HG03097 (cell line): ENCODE data around the gene DNAJC11.

Source experiments
- ATAC-seq: cut with Tn5 transposase; IDR thresholded peaks from one replicate; pipeline ENCODE4 v1.9.1; 2021; ENCODE audit not compliant: unreplicated experiment, low FRiP score

The DNAJC11 gene

DNA sequence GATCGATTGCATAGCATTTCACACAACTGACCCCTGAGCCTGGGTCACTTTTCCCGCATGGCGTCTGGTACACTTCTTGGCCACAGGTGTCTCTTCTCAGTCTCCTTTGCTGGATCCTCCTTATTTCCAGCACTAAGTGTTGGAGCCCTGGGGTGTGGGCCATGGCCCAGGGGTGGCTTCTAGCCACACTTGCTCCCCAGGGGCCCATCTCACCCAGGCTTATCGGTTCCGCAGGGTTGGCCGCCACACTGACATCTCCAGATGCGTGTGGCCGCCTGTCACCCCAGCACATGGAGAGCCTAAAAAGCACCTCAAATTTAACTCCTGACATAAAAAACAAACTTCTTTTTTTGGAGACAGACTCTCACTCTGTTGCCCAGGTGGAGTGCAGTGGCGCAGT, 74.6 kb downstream of the DNAJC11 start:
- ATAC-seq = no peak

DNA sequence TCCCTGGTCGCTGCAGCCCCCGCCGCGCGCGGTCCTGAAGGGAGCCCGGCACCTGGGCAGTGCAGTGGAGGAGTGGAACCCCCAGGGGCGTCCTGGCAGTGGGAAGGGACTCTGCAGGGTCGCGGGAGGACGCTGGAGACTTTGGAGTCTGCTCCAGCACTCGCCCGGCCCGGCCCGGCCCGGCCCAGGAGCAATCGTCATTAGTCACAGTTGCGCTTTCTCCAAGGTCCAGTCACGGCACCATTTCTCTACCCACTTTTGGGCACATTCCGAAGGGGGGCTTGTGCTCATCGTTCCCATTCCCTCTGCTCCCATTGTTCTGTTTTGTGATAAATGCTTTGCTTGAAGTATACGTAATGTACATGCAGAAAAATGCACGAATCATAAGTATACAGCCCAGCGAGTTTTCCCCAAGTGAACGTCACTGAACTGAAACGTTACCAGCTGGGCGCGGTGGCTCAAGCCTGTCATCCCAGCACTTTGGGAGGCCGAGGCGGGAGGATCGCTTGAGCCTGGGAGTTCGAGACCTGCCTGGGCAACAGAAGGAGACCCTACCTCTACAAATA, 75.9 kb downstream of the DNAJC11 start:
- peak; percentile 6 for ATAC-seq

DNA sequence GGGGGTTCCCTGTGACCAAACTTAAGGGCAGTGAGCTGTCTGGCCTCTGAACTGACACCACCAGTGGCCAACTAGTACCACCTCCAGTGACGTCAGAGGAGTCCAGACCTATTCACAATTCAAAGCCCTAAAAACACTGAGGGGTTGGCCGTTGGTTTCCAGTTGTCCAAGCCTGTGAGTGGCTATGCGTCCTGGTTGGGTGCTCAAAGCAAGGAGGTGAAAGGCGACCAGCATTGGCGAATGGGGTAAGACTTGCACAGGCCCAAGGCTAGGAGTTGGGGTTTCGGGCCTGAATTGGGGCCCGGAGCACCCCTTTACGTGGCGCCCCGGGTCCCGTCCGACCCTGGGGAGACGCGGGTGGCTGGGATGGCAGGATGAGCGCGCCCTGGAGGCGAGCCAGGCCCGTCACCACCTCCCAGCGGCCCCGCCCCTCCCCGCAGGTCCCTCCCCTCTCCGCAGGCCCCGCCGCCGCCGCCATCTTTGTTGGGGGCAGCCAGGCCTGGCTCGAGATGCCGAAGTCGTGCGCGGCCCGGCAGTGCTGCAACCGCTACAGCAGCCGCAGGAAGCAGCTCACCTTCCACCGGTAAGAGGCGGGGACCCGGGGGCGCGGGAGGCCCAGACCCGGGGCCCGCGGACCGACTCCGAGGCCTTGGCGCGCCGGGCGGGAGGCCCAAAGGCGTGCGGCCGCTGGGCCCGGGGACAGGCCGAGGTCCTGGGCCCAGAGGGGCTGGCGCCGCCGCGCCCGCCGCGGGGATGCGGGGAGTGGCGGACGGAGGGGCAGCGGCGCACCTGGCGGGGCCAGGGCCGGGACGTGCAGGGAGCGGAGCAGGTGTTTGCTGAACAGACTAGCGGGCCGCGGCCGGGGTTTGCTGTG, 76.7 kb downstream of the DNAJC11 start, which contains the start of gene THAP3:
Gene THAP3, plus strand, starts transcription at position 159 of the 874 bp plus-strand sequence. Its CDS starts 351 bp downstream, at position 510.
- peak; percentile 78 for ATAC-seq

DNA sequence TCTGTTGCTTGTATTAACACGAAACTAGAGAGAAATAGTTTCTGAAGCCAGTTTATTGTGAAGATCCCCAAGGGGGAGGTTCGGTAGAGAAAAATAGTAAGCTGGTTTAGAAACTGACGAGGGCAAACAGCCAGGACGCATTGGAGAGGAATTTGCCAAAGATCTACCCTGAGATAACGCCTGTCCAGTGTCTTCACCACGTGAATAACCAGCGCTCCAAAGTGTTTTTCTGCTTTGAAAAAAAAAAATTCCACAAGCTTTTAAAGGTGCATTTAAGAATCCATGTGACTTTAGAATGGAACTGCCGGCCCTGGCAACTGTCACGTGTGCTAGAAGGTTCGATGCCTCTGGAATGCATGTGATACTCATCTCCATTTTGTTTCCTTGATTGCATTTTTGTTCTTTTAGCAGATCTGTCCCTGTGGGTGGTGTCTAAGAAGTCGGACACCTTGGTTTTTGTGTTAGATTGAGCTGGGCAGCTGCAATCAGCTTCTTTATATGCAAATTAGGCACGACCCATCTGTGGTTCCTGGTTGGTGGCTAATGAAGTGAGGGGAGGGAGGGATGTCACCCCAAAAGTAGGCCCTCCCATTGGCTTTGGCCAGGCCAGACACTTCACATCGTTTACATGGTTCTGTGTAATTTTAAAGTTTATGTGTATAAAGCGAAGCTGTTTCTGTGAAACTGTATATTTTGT, 78.2 kb downstream of the DNAJC11 start:
- no peak for ATAC-seq

DNA sequence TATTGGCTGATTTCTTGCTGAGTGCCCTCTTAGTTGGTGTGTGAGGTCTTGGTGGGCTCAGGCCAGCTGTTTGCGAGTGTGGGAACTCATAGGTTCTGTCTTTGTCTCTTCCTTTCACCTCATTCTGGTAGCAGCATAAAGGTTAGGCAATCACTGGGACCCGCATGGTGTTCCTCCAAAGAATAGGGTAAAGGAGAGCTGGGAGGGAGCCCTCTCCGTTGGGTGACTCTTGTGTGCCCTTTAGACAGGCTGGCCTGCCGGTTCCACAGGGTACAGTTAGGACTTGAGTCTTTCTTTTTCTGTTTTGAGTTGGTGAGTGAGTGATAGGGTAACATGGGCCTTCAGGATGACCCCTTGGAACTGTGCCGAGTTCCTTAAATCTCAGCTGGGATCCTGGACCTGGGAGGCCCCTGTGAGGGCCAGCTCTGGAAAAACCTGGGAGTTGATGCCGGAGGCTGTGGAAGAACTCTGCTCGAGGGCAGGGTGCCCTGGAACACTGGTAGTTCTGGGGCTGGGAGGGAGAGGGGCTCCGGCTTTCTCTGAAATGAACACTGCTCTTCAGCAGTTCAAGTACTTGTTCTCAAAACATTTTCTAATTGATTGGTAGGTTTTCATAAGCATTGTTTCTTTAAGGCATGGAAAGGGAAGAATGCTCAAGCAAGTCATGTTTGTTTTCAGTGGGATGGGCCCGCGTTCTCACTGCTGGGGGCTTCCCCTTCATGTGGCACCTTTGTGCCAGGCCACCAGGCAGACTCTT, 79.0 kb downstream of the DNAJC11 start:
- ATAC-seq = no peak

DNA sequence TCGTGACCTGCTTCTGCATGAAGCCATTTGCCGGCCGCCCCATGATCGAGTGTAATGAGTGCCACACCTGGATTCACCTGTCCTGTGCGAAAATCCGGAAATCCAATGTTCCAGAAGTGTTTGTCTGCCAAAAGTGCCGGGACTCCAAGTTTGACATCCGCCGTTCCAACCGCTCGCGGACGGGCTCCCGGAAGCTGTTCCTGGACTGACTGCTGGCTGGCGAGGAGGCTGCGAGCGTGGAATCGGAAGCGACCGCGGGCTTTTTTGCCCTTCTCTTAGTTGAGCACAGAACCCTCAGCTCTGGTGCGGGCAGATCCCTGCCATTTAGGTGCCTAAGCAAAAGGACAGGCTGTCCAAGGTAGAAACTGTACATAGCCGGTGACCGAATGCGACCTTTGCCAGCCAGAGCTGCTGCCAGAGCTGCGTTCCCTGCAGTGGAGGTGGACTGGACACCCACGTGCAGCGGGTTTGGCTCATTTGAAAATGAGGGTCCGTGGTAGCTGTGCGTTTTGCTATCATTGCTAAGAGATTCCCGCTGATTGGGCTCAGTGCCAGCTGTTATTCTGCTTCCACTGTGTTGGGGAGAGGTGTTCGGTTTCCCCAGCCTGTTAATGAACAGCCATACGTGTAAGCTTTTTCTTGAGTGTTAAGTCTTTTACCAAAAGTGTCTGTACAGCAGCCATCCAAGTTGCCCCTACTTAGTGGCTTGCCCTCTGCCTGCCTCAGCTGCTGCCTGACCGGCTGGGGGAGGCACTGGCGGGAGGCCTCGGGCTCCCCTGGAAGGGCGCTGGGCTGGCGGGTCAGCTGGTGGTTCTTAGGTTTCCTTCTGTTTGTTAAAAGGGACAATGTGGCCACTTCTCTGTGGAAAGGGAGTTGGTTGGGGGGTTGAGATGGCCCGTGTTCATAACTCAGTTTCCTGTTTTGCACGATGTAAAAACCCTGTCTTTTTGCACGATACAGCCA, 79.9 kb downstream of the DNAJC11 start:
- ATAC-seq = no peak

DNA sequence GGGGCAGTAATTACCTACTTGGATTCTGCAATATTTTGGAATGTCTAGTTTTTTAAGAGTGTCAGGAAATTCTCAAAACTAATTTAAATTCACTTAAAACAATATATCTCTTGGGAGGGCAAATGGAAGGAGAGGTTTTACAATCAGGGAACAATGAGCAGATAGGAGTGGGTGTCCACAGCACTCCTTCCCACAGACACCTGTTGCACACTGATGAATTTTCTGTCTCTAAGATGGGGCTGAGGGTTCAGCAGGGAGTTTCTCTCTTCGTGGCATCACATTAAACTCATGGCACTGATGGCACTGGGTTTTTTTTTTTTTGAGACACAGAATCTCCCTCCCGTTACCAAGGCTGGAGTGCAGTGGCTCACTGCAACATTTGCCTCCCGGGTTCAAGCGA, 82.6 kb downstream of the DNAJC11 start:
- no peak for ATAC-seq

DNA sequence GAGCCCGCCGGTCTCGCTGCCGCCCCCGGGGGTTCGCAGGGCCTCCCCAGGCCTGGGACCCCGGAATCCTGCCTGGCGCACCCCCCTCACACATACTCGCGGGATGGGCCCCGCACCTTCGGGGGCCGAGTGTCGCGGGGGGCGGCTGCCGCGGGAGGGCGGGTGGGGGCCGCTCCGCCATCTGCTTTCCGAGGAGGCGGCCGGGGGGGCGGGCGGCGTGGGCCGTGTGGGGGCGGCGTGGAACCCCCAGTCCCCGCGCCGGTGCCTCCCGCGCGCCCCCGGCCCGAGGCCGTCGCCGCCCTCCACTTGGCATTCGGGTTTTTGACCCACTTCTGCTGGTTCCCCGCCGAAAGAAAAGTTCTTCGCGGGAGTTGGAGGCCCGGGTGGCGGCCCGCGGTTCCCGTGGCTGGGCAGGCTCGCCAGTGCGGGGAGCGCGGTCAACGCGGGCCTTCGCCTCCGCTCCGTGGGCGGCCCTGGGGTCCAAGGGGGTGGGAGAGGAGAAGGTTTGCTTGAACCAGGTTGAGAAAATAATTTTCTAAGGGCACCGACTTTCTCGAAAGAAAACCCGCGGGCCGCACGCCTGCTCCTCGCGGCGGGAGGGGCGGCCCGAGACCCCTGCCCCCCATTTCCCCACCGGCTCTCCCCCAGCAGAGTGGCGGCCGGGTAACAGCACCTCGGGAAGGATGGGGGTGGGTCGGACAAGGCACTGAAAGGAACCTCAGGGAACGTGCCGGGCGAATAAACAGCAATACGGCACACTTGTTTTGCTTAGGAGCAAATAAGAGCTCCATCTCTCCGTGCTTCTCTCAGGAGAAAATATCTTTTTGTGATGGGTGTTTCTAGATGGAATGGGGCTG, 86.5 kb downstream of the DNAJC11 start:
- ATAC-seq = no peak

DNA sequence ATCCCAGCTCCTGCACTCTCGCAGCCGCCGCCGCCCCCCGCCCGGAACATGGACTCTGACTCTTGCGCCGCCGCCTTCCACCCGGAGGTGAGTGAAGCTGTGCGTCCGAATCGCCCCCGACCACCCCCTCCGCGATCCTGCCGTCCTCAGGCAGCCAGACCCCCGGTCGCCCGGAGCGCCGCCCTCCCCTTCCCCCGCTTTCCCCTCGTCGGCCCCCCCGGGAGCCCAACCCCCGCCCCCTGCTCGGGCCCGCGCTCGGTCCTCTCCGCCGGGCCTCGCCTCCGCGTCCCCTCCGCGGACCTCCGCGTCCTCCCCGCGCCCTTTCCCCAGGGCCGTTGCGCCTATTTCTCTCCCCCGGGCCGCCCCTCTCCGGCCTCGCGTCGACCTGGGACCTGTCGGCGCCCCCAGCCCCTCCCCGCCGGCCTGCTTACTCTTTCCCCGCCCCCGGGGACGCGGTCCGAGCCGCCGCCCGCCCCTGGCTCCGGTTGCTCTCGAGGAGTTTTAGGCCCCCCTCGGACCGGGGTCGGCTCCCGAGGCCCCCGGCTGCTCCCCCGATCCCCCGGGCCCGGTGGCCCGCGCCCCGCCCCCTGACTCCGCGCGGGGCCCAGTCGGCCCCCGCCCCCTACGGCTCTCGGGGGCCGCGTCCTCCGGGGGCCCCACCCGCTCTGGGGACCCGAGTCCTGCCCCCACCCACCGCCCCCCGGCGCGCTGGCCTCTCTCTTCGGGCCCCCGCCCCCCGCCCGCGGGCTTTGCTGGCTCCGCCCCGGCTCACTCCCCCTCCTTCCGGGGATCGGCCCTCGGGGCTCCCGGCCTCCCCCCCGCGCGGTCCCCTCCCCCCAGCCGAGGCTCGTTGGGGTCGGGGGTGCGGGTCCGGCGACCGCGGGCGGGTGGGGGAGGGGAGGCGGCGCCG, 87.3 kb downstream of the DNAJC11 start:
- no peak for ATAC-seq

DNA sequence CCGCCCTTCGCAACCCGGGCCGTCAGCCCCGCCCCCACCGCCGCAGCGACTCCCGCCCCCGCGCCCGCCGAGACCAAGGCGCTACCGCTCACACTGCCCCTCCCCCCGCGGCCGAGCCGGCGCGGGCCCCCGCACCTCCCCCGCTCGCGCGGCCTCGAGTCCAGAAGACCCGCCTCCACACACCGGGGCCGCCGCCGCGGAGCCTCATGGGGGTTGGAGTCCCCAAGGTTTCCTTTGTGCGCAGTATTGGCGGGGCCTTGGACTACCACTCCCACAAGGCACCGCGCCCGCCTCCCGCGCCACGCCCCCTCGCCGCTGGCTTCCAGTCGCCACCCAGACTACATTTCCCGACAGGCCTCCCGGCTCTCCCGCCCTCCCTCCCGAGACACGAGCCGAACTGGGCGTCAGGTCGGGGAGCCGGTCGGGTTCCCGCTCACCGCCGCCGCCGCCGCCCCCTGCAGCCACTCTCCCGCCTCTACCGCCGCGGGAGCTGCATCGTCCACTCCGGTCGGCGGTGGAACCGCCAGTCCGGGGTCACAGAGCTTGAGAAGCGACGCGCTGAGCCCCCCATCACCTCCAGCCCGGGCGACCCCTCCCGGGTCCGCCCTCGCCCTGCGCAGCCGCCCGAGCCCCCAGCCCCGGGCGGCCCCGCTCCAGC, 88.1 kb downstream of the DNAJC11 start, which contains the start of gene PHF13:
Gene PHF13, plus strand, starts transcription at position 371 of the 658 bp plus-strand sequence. CDS start 336 bp downstream, outside the sequence.
- peak; percentile 96 for ATAC-seq

DNA sequence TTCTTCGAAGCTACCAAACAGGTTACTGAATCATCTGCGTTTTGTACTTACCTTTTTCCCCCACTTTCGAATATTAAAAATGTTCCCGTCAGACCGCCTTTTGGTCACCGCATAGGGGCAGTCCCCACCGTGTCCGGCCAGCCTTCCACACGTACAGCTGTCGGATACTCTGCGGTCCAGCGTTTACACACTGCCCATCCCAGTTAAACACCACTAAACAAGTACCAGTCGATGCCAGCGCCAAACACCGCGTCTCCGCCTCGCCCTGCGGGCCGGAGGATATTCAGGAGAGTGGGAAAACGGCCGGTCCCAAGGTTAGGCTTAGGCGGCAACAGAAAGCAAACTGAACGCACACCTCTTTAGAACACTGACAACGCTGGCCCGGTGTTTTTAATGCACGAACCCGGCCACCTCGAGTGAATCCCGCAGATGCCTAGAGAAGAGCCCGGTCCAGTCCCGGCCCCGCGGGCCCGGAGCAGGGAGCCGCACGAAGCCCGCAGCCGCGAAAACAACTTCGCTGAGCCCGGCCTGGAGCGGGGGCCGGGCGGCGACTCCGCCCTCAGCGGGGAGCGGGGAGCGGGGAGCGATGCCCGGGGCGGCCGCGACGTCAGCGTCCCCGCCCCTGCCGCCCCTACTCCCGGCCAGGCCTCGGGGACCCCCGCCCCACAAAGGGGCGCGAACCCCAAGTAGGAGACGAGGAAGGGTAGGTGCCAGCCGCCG, 88.8 kb downstream of the DNAJC11 start:
- ATAC-seq = no peak

DNA sequence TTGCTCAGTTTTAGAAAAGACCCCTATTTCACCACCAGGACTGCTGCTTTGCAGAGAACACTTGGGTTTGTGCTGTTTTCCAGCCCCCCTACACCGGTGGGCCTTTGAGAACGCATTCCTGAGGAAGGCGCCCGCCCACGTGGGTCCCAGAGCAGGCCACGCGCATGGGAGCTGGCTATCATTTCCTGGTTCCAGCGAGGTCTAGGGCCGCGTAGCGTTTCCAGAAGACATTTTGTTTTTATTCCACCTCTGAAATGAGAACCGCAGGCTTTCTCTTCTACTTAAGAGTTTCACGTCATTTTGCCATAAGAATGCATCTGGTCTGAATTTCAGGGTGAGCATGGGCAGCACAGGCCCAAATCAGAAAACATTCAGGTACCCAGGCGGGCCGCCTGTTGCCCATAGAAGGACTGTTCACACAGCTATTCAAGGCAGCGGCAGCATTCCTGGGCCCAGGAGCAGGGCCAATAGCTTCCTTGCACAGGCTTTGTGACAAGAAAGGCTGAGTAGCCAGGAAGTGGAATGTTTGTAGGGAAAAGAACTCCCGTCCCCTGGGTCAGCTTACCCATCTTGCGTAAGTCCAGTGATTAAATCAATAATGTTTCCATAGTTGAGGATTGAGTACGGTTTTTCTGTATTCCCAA, 97.6 kb downstream of the DNAJC11 start:
- no peak for ATAC-seq

DNA sequence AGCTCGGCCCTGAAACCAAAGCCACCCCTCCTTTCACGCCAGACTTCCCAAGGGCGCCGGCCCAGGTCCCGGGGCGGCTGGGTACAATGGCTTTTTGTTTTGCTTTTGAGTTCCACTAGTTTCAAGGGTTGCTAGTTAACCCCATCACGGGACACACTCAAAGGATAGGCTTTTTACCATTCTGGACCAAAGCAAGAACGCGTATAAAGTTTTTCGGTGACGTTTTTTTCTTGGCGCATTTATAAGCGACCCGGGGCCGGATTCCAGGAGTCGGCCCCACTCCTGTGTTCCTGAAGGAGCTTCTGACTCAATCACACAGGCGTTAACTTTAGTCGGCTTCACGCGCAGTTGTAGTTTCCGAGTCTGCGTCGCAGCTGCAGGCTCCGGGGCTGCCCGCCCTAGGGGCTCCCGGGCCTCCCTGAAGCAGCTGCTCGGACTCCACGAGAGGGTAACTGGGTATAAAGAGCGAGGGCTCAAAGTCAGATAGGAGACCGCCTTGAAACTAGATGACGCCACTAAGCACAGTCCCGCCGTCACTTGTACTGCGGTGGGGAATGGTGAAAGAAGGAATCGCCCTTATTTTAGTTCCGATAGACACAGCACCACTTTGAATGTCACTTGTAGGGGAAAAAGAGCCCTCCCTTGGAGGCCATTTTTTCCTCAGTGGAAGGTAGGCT, 98.2 kb downstream of the DNAJC11 start:
- ATAC-seq = peak; percentile 29

DNA sequence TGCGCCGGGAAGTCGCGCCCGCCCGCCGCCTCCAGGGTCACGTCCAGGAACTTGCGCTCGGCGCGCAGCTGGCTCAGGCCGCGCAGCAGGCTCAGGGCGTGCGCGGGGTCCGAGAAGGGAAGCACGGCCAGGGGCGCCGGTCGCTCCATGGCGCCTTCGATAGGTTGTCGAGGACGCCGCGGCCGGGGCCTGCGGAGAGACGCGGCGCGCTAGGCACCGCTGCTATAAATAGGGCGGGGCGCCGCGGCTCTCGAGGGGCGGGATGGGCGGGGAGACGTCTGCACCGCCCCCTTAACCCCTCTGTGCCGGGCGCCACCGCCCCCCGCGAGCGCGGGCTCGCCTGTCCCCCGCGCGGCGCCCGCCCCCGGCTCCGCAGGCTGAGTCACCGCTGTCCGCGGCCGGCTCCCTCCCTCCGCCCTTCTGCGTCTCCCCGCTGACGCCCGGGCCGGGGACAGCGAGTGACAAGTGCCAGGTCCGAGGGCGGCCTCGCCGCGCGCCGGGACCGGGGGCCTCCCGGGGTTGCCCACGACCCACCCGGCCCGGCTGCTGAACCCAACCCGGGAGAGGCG, 98.9 kb downstream of the DNAJC11 start, which contains the start of gene KLHL21:
Gene KLHL21, minus strand, starts transcription at position 201 of the 569 bp plus-strand sequence. Its CDS starts 52 bp downstream, at position 149.
- ATAC-seq = peak; percentile 50
